Measurements from ENCODE around the gene FOXP1.

The FOXP1 gene

DNA sequence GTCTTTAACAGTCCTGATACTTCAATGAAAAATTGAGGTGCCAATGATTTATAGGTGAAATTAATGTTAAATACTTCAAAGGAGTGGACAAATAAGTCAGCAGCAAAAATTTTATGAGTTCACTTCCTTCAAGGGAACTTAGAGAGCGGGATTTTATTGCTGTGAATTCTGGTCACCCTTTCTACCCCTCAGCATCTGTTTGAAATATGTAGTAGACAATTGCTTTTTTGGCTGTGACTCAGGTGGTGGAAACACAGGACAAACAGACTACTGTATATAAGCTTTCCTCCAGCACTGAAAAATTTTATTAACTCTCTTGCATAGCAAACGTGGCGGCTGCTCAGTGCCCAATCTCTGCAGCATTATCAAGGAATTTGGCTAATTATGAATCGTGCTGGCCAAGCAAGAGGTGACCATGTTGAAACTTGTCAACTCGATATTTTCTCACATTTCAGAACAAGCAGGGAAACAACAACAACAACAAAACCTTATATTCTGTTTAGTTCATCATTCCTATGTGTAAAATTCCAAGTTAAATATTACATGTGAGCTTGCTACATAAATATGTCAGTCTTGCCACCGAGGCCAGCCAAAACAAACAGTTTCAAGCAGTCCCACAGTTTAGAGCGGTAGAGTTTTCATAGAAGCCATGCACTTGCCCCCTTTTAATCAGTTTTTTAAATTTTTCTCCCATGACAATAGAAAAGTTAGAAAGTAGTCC, 420.2 kb downstream of the FOXP1 start:
- peak overlapping the region; percentile 76 for H3K27ac ChIP-seq
- TF ChIP-seq, protein P1, sequence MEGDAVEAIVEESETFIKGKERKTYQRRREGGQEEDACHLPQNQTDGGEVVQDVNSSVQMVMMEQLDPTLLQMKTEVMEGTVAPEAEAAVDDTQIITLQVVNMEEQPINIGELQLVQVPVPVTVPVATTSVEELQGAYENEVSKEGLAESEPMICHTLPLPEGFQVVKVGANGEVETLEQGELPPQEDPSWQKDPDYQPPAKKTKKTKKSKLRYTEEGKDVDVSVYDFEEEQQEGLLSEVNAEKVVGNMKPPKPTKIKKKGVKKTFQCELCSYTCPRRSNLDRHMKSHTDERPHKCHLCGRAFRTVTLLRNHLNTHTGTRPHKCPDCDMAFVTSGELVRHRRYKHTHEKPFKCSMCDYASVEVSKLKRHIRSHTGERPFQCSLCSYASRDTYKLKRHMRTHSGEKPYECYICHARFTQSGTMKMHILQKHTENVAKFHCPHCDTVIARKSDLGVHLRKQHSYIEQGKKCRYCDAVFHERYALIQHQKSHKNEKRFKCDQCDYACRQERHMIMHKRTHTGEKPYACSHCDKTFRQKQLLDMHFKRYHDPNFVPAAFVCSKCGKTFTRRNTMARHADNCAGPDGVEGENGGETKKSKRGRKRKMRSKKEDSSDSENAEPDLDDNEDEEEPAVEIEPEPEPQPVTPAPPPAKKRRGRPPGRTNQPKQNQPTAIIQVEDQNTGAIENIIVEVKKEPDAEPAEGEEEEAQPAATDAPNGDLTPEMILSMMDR (conservative IDR thresholded peaks at IDR 0.05) = no peak

DNA sequence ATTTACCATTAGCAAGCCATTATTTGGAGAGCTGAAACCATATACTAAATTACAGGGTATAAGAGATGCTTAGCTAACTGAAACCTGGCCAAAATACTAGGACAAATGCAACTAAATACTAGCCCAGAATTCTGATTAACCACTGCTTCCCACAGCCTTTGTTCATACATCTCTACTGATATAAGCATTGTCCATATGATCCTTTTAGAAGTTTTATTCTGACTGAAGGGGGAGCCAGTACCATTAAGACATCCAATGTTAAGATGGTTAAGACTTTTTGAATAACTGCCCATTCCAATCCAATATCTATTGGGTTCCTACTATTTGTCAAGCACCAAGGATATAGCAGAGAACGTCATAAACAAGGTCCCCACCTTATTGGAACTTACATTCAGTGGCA, 421.3 kb downstream of the FOXP1 start:
- TF ChIP-seq, protein P1 (conservative IDR thresholded peaks at IDR 0.05) = no peak
- H3K27ac ChIP-seq = peak overlapping the region; percentile 76

- H3K27ac ChIP-seq = no peak overlapping the region
- TF ChIP-seq, protein P1 (conservative IDR thresholded peaks at IDR 0.05) = no peak
These were observed 422.6 kb downstream of the FOXP1 start for GRCh38 chr3:71160785-71161546.

GRCh38 chr3:71156062-71156665, 427.4 kb downstream of the FOXP1 start:
- no peak overlapping the region for H3K27ac ChIP-seq
- TF ChIP-seq, protein P1 (conservative IDR thresholded peaks at IDR 0.05) = no peak

DNA sequence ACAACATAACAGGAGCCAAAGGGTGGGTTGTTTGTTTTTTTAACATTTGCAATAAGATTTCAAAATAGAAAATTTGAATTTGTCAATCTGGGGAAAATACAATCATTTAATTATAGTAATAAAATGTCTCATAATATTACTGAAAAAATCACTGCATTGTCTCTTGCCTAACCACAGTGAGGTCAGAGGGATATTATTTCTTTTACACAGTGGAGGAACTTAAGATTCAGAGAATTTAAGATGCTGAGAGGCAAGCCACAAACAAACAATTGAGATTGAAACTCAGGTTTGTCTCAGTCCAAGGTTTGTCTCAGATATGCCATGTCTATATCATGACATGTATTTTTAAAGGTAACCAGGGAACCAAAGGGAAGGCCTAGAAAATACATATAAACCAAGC, 428.7 kb downstream of the FOXP1 start:
- TF ChIP-seq, protein P1 (conservative IDR thresholded peaks at IDR 0.05) = no peak
- peak overlapping the region; percentile 25 for H3K27ac ChIP-seq

DNA sequence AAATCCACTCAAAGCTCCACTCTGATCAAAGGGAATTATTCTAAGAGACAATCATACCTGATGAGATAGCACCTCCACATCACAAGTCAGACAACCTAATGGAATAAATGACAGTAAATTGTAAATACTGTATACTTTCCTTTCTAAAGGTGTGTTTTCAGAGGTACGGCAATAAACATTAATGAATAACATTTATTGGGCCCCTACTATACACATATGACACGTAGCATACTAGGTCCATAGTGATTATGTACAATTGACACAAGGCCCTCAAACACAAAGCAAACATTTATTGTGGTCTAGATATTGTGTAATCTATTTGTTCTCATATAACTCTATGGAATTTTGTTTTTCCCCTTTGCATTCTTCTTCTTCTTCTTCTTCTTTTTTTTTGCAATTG, 429.8 kb downstream of the FOXP1 start:
- TF ChIP-seq, protein P1 (conservative IDR thresholded peaks at IDR 0.05) = no peak
- H3K27ac ChIP-seq = peak overlapping the region; percentile 19; the same call in 1 of the 2 replicates

DNA sequence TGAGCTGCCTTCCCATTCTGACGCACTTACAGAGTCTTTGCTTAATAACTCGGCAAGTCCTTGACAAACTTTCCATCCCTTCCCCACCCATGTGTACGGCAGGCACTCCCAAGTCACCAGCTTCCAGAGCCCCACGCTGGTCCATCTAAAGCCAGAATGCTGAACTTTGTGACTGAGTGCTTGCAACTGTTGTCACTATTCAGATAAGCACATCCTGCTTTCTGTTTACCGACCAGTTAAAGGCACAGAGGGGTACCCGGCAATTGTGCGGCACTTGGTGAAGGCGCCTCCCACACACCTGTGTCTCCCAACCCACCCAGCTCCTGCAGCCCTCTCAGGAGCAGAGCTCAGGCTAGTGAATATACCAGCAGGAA, 430.6 kb downstream of the FOXP1 start:
- TF ChIP-seq, protein P1 (conservative IDR thresholded peaks at IDR 0.05) = no peak
- H3K27ac ChIP-seq = peak overlapping the region; percentile 19; the same call in 1 of the 2 replicates

All from VCaP (cell line).